Breast epithelium (tissue), 3 donors: ENCODE results near the gene SLC1A3.
A peak's percentile ranks its signal among the peaks of the same experiment; 100 is the strongest.

Experiments used
- CTCF ChIP-seq, 3 donors: fragments of 450-650 bp; IDR thresholded peaks; one replicate each; pipeline ENCODE4 v1.5.1; 2016 to 2017; ENCODE audit warnings: antibody characterized with exemption in 3 of 3, mild to moderate bottlenecking in 3 of 3, moderate library complexity in 3 of 3
- POLR2A ChIP-seq: fragments of 450-650 bp; IDR thresholded peaks from one replicate; pipeline ENCODE4 v1.6.1; 2016; ENCODE audit warnings: antibody characterized with exemption, mild to moderate bottlenecking, moderate library complexity
- POLR2AphosphoS5 ChIP-seq, 3 donors: sonication (generic); formaldehyde crosslinking; IDR thresholded peaks; one replicate each; pipeline ENCODE4 v1.6.1; 2017; ENCODE audit warnings: antibody characterized with exemption in 3 of 3

DNA sequence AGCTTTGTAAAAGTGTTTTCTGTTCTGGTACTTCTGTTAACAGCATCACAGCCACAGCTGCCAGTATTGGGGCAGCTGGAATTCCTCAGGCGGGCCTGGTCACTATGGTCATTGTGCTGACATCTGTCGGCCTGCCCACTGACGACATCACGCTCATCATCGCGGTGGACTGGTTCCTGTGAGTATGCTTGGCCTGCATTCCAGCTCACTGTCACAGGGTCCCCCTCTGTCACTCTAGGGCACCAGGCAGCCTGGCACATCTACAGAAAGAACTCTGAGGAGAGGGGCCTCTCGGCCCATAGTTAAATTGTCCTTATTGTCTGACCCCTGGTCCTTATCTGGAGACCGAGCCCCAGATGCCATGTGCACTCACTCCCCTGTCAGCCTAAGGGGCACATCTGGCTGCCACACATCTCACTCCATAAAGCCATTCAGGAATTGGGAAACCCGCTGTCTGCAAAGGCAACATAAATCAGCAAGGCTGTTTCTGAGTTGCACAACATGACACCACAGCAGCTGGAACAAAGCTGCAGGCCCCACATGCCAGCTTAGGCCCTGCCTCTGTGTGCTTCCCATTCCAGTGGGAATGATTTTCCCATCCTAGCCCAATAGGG, 77.5 kb downstream of the SLC1A3 start:
- TF ChIP-seq CTCF (IDR thresholded peaks at IDR 0.05) (no peak), POLR2A (no peak), POLR2AphosphoS5 (IDR thresholded peaks at IDR 0.05) (peak in 1 of 3 donors; percentile 8)
